HG02973 (cell line): Measurements from ENCODE around the gene XIST.
"Not testable (repeated sequence)": the region's sequence is repeated elsewhere in the genome, so short reads cannot be mapped to it uniquely, and the experiment has no call there.

Experiments used
- ATAC-seq: cut with Tn5 transposase; IDR thresholded peaks from one replicate; pipeline ENCODE4 v1.9.1; 2021; ENCODE audit warnings: moderate library complexity; ENCODE audit not compliant: unreplicated experiment

XIST gene

DNA sequence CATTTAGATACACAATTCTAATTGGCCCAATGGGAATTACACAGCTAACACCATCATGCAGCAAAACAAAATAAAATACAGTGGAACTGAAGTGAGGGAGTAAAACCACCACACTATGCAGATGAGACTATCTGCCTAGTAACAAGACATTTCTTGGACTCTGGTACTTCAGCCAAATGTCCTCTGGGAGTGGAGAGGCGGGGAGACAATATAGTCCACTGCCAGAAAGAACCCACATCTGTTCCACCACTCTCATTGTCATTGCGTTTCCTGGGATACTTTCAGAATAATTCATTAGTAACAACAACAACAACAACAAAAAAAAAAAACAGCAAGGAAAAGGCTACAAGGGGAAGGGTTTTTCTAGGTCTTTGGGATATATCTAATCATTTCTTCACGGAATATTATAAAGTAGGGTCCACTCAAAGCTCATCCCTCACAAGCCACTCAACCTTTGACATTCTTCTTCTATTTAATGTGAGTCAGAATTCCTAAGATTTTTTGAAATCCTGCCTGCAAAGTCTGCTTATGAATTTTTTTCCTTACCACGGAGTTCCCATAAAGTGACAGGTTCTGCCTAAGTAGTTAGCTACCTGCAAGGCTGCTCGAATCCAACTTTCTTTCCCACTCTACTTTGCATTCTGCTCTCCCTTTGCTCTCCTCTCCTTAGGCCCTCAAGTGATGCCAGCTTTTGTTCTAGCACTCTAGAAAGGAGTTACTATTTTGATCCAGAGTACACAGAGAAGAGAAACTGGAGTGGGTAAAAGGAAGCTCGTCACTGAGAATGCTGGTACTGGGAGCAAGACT, 34.9 kb downstream of the XIST start:
- ATAC-seq: no peak

DNA sequence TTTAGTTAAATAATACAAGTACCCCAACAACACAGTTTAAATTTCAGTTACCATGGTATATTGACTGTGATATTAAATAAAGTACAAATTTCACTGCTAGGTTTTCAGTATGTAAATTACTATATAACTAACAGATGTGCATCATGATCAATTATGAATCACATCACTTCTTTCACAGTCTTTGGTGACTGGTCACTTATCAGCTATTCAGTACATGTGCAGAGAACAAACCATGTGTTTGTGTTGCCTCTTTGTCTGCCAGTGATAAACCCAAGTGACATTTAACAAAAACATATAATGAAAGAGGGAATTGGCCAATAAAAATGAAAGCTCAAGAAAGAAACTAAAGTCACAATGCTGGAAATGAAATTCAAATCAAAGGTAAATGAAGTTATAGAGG, 40.3 kb downstream of the XIST start:
- ATAC-seq: no peak

DNA sequence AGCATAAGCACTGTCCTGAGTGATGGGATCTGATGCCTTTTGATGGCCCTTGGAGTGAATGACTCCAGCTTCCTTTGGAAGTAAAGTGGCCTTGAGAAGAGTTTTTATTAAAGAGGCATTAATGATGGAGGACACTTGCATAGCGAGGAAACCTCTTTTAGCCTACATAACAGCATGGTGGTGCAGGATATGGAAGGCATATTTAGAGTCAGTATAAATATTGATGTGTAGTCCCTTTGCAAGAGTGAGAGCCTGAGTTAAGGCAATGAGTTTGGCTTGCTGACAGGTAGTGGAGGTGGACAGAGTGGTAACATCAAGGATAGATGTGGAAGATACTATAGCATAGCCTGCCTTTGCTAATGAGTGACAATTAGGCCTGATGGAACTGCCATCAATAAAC, 48.4 kb downstream of the XIST start:
- ATAC-seq: not testable (repeated sequence)

DNA sequence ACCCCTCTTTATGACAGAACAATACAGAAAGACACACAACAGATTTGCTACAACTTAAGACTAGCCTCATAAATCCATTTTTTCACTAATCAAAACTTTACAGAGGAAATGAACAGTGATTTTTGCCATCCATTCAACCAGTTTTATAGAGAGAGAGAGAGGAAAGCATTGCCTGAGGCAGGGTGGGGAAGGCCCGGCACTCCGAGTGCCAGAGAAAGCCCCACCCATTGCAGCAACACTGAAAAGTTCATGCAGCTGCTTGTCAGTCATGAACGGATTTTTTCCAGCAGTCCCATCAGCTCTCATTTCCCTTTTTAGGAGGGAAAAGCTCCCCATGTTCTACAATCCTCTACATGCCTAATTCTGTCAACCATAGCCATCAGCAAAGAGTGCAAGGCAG, 52.6 kb downstream of the XIST start:
- no peak for ATAC-seq

DNA sequence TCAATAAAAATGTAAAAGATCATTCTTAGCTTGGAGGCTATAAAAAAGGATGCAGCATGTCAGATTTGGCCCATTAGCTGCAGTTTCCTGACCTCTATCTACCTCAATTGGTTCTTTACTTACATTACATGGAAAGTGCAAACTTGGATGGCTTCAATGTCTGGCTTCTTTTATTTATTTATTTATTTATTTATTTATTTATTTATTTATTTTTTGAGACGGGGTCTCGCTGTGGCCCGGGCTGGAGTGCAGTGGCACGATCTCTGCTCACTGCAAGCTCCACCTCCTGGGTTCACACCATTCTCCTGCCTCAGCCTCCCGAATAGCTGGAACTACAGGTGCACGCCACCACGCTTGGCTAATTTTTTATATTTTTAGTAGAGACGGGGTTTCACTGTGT, 60.0 kb downstream of the XIST start:
- not testable (repeated sequence) for ATAC-seq

DNA sequence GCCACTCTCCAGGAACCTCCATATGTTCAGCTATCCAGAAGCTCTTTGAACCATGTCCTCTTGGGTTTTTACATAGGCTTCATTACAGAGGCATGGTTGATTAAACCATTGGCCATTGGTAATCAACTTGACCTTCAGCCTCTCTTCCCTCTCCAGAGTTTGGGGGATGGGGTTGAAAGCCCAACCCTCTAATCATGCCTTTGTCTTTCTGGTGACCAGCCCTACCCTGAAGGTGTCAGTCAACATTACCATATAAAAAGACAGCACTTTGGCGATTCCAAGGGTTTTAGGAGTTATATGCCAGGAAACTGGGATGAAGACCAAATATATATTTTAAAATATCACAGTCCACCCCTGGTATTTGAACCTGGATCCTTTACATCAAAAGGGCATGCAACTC, 67.0 kb downstream of the XIST start:
- ATAC-seq: no peak
